Ishikawa (cell line): Measurements from ENCODE around the gene PMM1.

Experiments used
- CEBPB ChIP-seq: IDR thresholded peaks from 2 replicates; pipeline ENCODE4 v1.6.1; 2012
- CREB1 ChIP-seq: IDR thresholded peaks from 2 replicates; pipeline ENCODE4 v1.6.1; 2012; ENCODE audit warnings: low read depth
- EGR1 ChIP-seq: IDR thresholded peaks from 2 replicates; pipeline ENCODE4 v1.6.1; 2012
- EP300 ChIP-seq: IDR thresholded peaks from 2 replicates; pipeline ENCODE4 v1.6.1; 2012; ENCODE audit warnings: borderline replicate concordance
- FOXM1 ChIP-seq: IDR thresholded peaks from 2 replicates; pipeline ENCODE4 v1.6.1; 2012; ENCODE audit warnings: low read depth, borderline replicate concordance
- NFIC ChIP-seq: IDR thresholded peaks from 2 replicates; pipeline ENCODE4 v1.6.1; 2012
- RAD21 ChIP-seq: IDR thresholded peaks from 2 replicates; pipeline ENCODE4 v1.6.1; 2012; ENCODE audit warnings: low read depth
- TAF1 ChIP-seq: IDR thresholded peaks from 2 replicates; pipeline ENCODE4 v1.6.1; 2012; ENCODE audit warnings: low read depth, mild to moderate bottlenecking
- TCF12 ChIP-seq: IDR thresholded peaks from 2 replicates; pipeline ENCODE4 v1.6.1; 2012; ENCODE audit warnings: low read depth
- TEAD4 ChIP-seq: IDR thresholded peaks from 2 replicates; pipeline ENCODE4 v1.6.1; 2012
- YY1 ChIP-seq: IDR thresholded peaks from 2 replicates; pipeline ENCODE4 v1.6.1; 2012; ENCODE audit warnings: low read depth
- ZBTB7A ChIP-seq: IDR thresholded peaks from 2 replicates; pipeline ENCODE4 v1.6.1; 2012; ENCODE audit warnings: low read depth
- TF ChIP-seq, protein P1 (sequence below): IDR thresholded peaks from 2 replicates; pipeline ENCODE4 v1.6.1; 2012
- TF ChIP-seq, protein P2 (sequence below): IDR thresholded peaks from 2 replicates; pipeline ENCODE4 v1.6.1; 2012; ENCODE audit warnings: low read depth, mild to moderate bottlenecking
- TF ChIP-seq, protein P3 (sequence below): IDR thresholded peaks from 2 replicates; pipeline ENCODE4 v1.6.1; 2012

PMM1 gene

DNA sequence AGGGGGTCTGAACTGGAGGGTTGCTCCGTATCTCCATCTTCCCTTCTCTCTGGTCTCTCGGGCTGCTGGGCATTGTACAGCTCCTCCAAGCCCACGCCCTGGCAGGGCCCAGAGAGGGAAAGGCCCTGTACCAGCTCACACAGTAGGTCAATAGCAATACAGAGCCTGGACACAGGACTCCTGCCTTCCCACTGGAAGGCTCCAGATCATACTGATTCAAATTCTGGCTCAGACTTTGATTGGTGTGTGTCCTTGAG, 22.2 kb downstream of the PMM1 start:
- no peak for TF ChIP-seq ZBTB7A
- TF ChIP-seq YY1: no peak
- TF ChIP-seq CEBPB: no peak
- no peak for TF ChIP-seq TEAD4
- no peak for TF ChIP-seq FOXM1
- no peak for TF ChIP-seq TAF1
- TF ChIP-seq, protein P1, sequence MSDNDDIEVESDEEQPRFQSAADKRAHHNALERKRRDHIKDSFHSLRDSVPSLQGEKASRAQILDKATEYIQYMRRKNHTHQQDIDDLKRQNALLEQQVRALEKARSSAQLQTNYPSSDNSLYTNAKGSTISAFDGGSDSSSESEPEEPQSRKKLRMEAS: no peak

DNA sequence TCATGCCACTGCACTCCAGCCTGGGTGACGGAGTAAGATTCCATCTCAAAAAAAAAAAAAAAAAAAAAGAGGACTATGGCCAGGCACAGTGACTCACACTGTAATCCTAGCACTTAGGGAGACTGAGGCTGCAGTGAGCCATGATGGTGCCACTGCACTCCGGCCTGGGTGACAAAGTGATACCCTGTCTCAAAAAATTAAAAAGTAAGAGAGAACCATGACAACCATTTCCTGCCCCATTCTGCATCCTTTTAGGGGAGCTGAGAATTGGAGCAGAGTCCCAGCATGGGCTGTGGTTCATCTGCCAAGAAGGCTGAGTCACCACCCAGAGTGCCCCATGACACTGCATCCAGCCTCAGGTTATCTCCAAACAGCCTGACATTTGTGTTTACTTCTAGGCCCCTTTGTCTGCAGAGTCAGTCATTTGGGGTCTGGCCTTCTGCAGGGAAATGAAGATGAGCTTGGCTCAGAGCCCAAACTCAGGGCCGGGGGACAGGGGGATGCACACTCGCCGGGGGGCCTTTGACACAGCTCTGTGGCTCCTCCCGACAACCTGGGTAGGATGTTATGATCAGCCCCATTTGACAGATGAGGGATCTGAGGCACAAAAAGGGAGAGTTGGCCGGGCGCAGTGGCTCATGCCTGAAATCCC, 24.1 kb downstream of the PMM1 start:
- TF ChIP-seq FOXM1 (no peak), NFIC (peak; percentile 38; the same call in 1 of the 2 replicates), TEAD4 (no peak), EP300 (no peak)
- TF ChIP-seq, protein P2, sequence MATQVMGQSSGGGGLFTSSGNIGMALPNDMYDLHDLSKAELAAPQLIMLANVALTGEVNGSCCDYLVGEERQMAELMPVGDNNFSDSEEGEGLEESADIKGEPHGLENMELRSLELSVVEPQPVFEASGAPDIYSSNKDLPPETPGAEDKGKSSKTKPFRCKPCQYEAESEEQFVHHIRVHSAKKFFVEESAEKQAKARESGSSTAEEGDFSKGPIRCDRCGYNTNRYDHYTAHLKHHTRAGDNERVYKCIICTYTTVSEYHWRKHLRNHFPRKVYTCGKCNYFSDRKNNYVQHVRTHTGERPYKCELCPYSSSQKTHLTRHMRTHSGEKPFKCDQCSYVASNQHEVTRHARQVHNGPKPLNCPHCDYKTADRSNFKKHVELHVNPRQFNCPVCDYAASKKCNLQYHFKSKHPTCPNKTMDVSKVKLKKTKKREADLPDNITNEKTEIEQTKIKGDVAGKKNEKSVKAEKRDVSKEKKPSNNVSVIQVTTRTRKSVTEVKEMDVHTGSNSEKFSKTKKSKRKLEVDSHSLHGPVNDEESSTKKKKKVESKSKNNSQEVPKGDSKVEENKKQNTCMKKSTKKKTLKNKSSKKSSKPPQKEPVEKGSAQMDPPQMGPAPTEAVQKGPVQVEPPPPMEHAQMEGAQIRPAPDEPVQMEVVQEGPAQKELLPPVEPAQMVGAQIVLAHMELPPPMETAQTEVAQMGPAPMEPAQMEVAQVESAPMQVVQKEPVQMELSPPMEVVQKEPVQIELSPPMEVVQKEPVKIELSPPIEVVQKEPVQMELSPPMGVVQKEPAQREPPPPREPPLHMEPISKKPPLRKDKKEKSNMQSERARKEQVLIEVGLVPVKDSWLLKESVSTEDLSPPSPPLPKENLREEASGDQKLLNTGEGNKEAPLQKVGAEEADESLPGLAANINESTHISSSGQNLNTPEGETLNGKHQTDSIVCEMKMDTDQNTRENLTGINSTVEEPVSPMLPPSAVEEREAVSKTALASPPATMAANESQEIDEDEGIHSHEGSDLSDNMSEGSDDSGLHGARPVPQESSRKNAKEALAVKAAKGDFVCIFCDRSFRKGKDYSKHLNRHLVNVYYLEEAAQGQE: no peak

DNA sequence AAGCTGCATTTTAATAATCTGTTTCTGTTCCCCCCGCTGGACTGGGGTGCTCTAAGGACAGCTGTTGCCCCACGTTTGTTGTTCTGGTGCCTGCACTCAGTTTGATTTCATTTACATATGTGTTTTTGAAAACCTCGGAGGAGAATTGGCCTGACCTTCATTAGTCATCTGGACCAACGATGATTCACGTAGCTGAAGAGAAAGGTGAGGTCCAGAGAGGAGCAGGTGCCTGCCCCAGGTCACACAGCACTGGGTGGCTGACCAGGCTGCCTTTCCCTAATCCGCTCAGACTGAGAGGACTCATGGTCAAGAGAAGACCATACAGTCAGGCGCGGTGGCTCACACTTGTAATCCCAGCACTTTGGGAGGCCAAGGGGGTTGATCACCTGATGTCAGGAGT, 25.1 kb downstream of the PMM1 start:
- no peak for TF ChIP-seq EGR1
- no peak for TF ChIP-seq RAD21
- TF ChIP-seq TAF1: no peak
- TF ChIP-seq, protein P2: no peak
- no peak for TF ChIP-seq ZBTB7A
- TF ChIP-seq, protein P3, sequence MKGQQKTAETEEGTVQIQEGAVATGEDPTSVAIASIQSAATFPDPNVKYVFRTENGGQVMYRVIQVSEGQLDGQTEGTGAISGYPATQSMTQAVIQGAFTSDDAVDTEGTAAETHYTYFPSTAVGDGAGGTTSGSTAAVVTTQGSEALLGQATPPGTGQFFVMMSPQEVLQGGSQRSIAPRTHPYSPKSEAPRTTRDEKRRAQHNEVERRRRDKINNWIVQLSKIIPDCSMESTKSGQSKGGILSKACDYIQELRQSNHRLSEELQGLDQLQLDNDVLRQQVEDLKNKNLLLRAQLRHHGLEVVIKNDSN: no peak
- TF ChIP-seq NFIC: no peak
- TF ChIP-seq TCF12: no peak
- TF ChIP-seq CREB1: no peak
- no peak for TF ChIP-seq CEBPB

DNA sequence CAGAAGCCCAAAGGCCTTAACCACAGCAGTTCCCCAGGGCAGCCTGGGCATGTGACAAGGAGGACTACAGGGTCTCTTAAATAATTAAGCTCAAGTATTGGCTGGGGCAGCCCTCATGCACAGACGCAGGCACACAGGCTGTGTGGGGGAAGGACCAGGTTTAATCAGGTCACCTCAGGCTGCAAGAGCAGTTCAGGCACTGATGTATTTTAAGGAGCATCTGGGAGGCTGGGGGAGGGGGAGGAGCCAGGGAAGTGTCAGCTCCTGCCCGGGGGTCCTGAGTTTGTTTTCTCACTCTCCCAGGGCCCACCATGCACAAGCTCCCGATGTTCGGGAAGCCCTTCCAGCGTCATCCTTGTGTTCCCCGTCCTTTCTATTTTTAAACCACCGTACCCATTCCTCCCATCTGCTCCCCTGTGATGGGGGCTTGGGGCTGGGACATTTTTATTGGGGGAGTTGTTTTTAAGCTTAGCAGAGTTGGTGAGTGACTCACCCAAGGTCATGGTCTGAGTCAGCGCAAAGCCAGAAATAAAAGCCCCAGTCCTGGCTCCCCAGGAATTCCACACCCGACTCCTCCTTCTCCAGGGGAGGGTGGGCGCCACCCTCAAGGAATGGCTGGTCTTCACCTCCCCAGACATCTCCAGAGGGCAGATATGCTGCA, 26.5 kb downstream of the PMM1 start:
- TF ChIP-seq TEAD4 (no peak), YY1 (no peak), FOXM1 (no peak), EP300 (no peak), NFIC (no peak), TAF1 (no peak), RAD21 (no peak), TCF12 (no peak), ZBTB7A (no peak), EGR1 (no peak), CREB1 (no peak), CEBPB (no peak)
- TF ChIP-seq, protein P1: no peak
- TF ChIP-seq, protein P2: no peak
- TF ChIP-seq, protein P3: no peak

DNA sequence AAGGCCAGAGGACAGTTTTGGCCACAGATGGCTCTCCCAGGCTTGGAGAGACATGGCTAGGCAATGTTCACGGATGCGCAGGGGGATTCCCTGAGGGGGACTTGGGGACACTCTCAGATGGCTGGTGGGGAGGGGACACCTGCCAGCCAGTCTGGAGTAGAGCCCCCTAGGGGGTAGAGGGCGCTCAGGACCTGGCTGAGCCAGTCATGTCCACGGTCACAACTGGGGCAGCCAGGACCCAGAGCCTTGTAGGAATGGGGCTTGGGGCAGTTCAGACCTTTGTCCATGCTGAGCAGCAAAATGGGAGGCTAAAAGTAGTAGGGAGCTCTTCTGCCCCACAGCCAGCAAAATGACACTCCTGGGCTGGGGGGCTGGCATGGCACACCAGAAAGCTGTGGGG, 27.2 kb downstream of the PMM1 start:
- TF ChIP-seq CEBPB: no peak
- TF ChIP-seq CREB1: no peak
- TF ChIP-seq, protein P1: no peak
- TF ChIP-seq YY1: no peak
- TF ChIP-seq ZBTB7A: no peak
- TF ChIP-seq TCF12: no peak
- no peak for TF ChIP-seq EGR1
- TF ChIP-seq, protein P3: no peak
- no peak for TF ChIP-seq TEAD4
- no peak for TF ChIP-seq EP300
- TF ChIP-seq, protein P2: no peak
- TF ChIP-seq TAF1: no peak
- no peak for TF ChIP-seq RAD21
- no peak for TF ChIP-seq NFIC
